Kasumi-1 (cell line): ENCODE data around the gene LRRC52.
"Not testable (repeated sequence)": the region's sequence is repeated elsewhere in the genome, so short reads cannot be mapped to it uniquely, and the experiment has no call there.

Source experiments
- DNase-seq, 2 experiments: peaks; one replicate each; lab custom pipeline; 2025; lab: John Stamatoyannopoulos, UW

Gene LRRC52

DNA sequence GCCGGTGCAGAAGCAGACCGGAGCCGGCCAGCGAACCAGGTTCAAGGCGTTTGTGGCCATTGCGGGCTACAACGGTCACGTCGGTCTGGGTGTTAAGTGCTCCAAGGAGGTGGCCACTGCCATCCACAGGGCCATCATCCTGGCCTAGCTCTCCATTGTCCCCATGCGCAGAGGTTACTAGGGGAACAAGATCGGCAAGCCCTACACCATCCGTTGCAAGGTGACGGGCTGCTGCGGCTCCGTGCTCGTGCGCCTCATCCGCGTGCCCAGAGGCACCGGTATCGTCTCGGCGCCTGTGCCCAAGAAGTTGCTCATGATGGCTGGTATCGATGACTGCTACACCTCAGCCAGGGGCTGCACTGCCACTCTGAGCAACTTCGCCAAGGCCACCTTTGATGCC, 38.1 kb downstream of the LRRC52 start:
- DNase-seq: no peak

DNA sequence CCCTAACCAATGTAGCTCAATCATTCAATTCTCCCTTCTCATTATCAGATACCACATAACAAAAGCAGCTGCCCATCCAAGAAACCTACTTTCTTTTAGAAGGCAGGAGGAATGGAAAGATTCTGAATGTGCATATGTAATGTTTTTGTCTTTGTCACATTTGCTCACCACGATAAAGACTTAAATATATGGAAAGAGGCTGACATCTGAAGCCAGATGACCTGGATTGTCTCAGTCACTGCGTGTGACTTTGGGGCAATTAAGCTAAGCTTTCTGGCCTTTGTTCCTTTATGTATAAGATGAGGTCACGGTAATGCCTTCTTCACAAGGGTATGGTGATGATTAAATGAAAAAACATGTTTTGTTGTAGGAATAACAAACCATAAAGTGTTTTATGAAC, 42.6 kb downstream of the LRRC52 start:
- no peak for DNase-seq

DNA sequence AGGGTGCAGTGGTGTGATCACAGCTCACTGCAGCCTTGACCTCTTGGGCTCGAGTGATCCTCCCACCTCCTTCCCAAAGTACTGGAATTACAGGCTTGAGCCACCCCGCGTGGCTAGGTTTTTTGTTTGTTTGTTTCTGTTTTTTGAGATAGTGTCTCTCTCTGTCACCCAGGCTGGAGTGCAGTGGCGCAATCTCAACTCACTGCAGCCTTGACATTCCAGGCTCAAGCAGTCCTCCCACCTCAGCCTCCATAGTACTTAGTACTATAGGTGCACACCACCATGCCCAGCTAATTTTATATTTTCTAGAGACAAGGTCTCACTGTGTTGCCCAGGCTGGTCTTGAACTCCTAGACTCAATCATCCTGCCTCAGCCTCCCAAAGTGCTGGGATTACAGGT, 47.6 kb downstream of the LRRC52 start:
- DNase-seq: not testable (repeated sequence)

DNA sequence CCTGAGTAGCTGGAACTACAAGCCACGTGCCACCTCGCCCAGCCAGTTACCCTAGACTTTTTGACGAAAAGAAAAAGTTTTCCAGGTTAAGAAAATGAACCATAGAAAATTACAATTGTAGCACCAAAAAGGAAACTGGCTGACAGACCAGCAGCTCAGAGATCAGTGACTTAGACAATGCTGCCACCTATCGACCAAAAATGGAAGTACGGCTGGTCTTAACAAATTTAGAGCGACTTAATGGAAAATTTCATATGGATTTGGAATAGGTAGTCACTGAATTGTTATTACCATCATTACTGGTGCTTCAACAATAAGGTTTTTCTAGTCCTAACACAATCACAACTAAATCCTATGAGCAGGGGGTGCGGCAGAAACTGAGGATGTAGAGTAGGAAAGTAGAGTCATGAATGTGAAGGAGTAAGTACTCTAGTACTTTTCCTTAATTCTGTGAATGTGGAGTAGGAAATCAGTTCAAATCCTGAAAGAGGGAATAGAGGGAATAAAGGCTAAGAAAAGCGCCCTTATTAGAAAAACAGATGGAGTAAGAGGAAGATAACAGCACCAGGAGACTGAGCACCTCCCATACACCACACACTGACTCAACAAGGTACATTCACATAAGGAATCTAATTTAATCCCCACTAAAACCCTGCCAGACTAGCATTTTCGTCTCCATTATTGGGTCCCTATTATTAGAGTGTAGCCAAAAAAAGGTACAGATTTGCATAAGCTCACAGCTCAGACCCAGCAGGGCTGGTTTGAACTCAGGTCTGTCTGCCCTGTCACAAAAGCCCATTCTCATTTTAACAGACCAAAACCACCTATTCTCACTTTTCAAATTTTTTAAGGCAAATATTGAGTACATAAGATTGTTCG, 49.4 kb downstream of the LRRC52 start:
- DNase-seq: peak; percentile 66 to 79

DNA sequence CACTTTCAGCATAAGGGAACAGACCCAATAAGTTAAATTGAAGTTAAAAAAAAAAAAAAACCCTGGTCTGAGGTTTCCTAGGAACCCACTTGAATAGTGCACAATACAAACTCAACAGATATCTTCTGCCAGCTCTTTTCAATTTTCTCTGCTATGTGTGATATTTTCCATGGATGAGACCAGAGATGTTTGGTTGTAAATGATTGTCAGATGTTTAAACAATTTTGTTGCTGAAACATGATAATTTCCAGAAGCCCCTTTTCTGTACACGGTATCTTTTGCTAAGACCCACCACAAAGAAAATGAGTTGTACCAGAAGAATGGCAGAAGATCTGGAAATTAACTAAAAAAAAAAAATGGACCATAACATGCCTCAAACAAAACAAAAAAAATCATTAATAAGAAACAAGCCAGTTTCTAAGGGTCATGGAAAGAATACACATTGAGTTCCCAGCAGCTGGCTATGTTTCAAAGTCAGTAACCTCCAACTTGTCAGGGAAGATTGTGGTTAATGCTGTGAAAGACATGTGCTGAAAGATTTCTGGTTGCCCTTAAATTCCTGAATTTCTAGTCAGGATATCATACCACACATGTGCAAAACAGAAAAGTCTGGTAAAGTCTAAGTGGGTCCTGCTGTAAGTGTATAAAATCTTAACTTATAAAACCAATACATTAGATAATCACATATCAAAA, 51.6 kb downstream of the LRRC52 start:
- no peak for DNase-seq

DNA sequence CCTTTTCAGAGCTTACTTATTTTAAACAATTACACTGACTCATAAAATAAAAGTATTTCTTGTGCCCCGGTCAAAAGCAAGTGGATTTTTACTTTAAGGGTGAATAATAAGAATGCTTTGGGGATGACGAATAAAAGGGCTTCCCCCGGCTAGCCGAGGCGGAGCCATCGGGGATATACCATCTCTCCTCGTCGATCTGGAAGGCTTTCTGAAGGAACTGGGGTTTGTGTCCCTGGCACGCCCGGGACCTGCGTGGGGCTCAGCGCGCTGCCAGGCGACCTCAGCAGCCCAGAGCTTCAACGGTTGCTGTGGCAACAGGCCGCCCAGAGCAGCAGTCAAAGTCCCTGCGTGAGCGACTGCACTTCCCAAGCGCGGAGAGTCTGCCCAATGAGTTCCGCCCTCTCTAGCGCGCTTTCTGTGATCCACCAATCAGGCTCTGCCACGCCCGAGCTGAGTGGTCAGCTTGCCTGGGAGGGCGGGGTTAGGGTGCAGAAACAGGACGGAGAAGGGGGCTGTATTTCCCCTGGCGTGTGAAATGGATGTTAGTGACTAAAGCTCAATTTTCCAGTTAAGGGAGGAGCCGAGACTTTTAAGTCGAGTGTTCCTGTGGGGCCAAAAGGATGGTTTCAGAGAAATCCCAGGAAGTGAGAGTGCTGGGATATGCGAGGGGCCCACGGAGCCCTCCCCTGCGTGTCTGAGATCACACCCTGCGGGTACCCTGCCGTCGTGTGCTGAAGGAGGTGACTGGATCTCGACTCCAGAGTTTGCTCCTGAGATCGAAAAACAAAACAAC, 54.3 kb downstream of the LRRC52 start:
- peak; percentile 90 to 92 for DNase-seq

DNA sequence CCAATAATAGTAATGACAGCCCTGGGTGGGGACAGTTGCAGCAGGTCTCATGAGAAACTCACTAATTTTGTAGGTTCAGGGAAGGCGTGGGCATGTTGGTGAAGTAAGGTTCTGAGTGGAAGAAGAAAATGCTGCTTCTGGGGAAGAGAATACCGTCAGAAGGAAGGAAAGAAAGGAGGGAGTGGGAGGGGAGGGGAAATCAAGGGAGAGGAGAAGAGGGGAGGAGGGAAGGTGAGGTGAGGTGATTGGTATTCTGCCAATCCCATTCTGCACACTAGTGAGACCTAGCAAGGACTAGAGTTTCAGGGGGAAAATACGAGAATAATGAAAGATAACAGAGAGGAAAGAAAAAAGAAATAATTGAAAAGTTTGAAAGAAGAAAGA, 54.9 kb downstream of the LRRC52 start:
- DNase-seq: no peak

GRCh38 chr1:165600793-165601192, 57.0 kb downstream of the LRRC52 start:
- DNase-seq: no peak

GRCh38 chr1:165603810-165604209, 60.0 kb downstream of the LRRC52 start:
- no peak for DNase-seq

- DNase-seq: no peak
These were observed 61.4 kb downstream of the LRRC52 start for GRCh38 chr1:165605246-165605645.

GRCh38 chr1:165606676-165607075, 62.9 kb downstream of the LRRC52 start:
- not testable (repeated sequence) for DNase-seq

- DNase-seq: no peak
These were observed 67.1 kb downstream of the LRRC52 start for GRCh38 chr1:165610866-165611265.

- no peak for DNase-seq
These were observed 68.3 kb downstream of the LRRC52 start for GRCh38 chr1:165612062-165612461.
